ENCODE results near the gene ZNF391.
"Not testable (repeated sequence)": the region's sequence is repeated elsewhere in the genome, so short reads cannot be mapped to it uniquely, and the experiment has no call there.

The ZNF391 gene

GRCh38 chr6:27424851-27425250 is 36.3 kb downstream of the ZNF391 start:
- DNase-seq, result not testable (repeated sequence)

GRCh38 chr6:27426045-27426620 is 37.6 kb downstream of the ZNF391 start:
- DNase-seq, result no peak

- DNase-seq, result no peak
These were observed 39.9 kb downstream of the ZNF391 start for GRCh38 chr6:27428502-27428901.

- no peak for DNase-seq
These were observed 40.4 kb downstream of the ZNF391 start for GRCh38 chr6:27428966-27429365.

- no peak for DNase-seq
These were observed 45.2 kb downstream of the ZNF391 start for GRCh38 chr6:27433714-27434113.

GRCh38 chr6:27439371-27439770 is 50.8 kb downstream of the ZNF391 start:
- DNase-seq, result no peak

- DNase-seq, result no peak
These were observed 52.4 kb downstream of the ZNF391 start for GRCh38 chr6:27441001-27441400.

GRCh38 chr6:27442932-27443331 is 54.4 kb downstream of the ZNF391 start:
- no peak for DNase-seq

- DNase-seq, result no peak
These were observed 59.9 kb downstream of the ZNF391 start for GRCh38 chr6:27448456-27448855.

GRCh38 chr6:27451660-27452390 is 63.3 kb downstream of the ZNF391 start:
- DNase-seq, result no peak

GRCh38 chr6:27452496-27452897 is 63.9 kb downstream of the ZNF391 start:
- DNase-seq, result no peak

All from stimulated activated CD4-positive, alpha-beta T cell treated with anti-CD3 and anti-CD28 coated beads, Interleukin-1b, Interleukin-23, amount 100 ng/mL, for 48 hours (primary cell).